ENCODE measurements around the gene CPA2.

CPA2 gene

GRCh38 chr7:130286881-130287280 is 20.2 kb downstream of the CPA2 start:
- no peak overlapping the region for H3K4me3 ChIP-seq (ENCODE audit: control insufficient read depth, low read depth, low read length)
- no peak for TF ChIP-seq CTCF (conservative IDR thresholded peaks at IDR 0.05; ENCODE audit: control insufficient read depth, insufficient read depth, low read depth, low read length)
- DNase-seq (ENCODE audit: low read depth), result no peak

- no peak for TF ChIP-seq CTCF (conservative IDR thresholded peaks at IDR 0.05; ENCODE audit: control insufficient read depth, insufficient read depth, low read depth, low read length)
- no peak overlapping the region for H3K4me3 ChIP-seq (ENCODE audit: control insufficient read depth, low read depth, low read length)
- DNase-seq (ENCODE audit: low read depth), result no peak
Measured at GRCh38 chr7:130288168-130288567, 21.5 kb downstream of the CPA2 start.

GRCh38 chr7:130288829-130289228 is 22.2 kb downstream of the CPA2 start:
- H3K4me3 ChIP-seq (ENCODE audit: control insufficient read depth, low read depth, low read length), result no peak overlapping the region
- TF ChIP-seq CTCF (conservative IDR thresholded peaks at IDR 0.05; ENCODE audit: control insufficient read depth, insufficient read depth, low read depth, low read length), result no peak
- no peak for DNase-seq (ENCODE audit: low read depth)

GRCh38 chr7:130289478-130289877 is 22.8 kb downstream of the CPA2 start:
- no peak for TF ChIP-seq CTCF (conservative IDR thresholded peaks at IDR 0.05; ENCODE audit: control insufficient read depth, insufficient read depth, low read depth, low read length)
- H3K4me3 ChIP-seq (ENCODE audit: control insufficient read depth, low read depth, low read length), result no peak overlapping the region
- no peak for DNase-seq (ENCODE audit: low read depth)

- peak; percentile 68 for DNase-seq (ENCODE audit: low read depth)
- no peak for TF ChIP-seq CTCF (conservative IDR thresholded peaks at IDR 0.05; ENCODE audit: control insufficient read depth, insufficient read depth, low read depth, low read length)
- no peak overlapping the region for H3K4me3 ChIP-seq (ENCODE audit: control insufficient read depth, low read depth, low read length)
Measured at GRCh38 chr7:130290745-130291144, 24.1 kb downstream of the CPA2 start.

GRCh38 chr7:130292682-130293257 is 26.1 kb downstream of the CPA2 start, which contains the start of gene CPA4:
TSS of gene CPA4 (plus strand) at chr7:130293161. CDS start at chr7:130293181, 20 bp downstream.
- DNase-seq (ENCODE audit: low read depth), result peak; percentile 99
- no peak for TF ChIP-seq CTCF (conservative IDR thresholded peaks at IDR 0.05; ENCODE audit: control insufficient read depth, insufficient read depth, low read depth, low read length)
- H3K4me3 ChIP-seq (ENCODE audit: control insufficient read depth, low read depth, low read length), result no peak within 1 kb of the TSS

GRCh38 chr7:130293521-130293920 is 26.9 kb downstream of the CPA2 start:
- TF ChIP-seq CTCF (conservative IDR thresholded peaks at IDR 0.05; ENCODE audit: control insufficient read depth, insufficient read depth, low read depth, low read length), result no peak

More at GRCh38 chr7:130293521-130293920, 26.9 kb downstream of the CPA2 start:
- DNase-seq (ENCODE audit: low read depth), result no peak
- H3K4me3 ChIP-seq (ENCODE audit: control insufficient read depth, low read depth, low read length), result no peak overlapping the region

All from fibroblast of mammary gland (primary cell).